ENCODE measurements around the gene CERT1.

DNA sequence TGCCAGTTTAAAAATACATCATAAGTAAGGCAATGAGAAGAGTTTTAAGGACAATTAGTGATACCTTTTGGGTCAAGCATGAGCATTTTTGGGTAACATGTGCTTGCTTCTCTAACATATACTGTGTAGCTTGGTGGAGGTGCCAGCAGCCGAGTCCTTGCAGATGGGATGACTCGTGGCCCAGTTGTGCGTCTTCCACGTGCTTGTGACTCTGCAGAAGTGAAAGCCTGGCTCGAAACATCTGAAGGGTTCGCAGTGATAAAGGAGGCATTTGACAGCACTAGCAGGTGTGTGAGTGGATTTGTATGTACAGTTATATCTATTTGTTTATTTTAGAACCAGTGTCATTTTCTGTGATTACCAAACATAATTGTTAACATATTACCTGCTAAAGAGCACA, 156.2 kb downstream of the CERT1 start:
- TF ChIP-seq, protein P1, sequence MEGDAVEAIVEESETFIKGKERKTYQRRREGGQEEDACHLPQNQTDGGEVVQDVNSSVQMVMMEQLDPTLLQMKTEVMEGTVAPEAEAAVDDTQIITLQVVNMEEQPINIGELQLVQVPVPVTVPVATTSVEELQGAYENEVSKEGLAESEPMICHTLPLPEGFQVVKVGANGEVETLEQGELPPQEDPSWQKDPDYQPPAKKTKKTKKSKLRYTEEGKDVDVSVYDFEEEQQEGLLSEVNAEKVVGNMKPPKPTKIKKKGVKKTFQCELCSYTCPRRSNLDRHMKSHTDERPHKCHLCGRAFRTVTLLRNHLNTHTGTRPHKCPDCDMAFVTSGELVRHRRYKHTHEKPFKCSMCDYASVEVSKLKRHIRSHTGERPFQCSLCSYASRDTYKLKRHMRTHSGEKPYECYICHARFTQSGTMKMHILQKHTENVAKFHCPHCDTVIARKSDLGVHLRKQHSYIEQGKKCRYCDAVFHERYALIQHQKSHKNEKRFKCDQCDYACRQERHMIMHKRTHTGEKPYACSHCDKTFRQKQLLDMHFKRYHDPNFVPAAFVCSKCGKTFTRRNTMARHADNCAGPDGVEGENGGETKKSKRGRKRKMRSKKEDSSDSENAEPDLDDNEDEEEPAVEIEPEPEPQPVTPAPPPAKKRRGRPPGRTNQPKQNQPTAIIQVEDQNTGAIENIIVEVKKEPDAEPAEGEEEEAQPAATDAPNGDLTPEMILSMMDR (IDR thresholded peaks at IDR 0.05): no peak
- TF ChIP-seq POLR2AphosphoS5 (IDR thresholded peaks at IDR 0.05) (no peak), EP300 (IDR thresholded peaks at IDR 0.05) (no peak)
